Activated CD4-positive, alpha-beta memory T cell treated with anti-CD3 and anti-CD28 coated beads, Interleukin-2, amount 10 ng/mL, durations not matched to agents 7 days and 5 days (primary cell): ENCODE data around the gene RBPJ. TPM values are rescaled to one million over a fixed set of nuclear protein-coding genes. Genes with fewer than 3 reads are reported as not detected.

Experiments used
- CTCF ChIA-PET: fragments of 350-600 bp; sonication (Branson Sonifier 250); formaldehyde crosslinking; loops from one replicate; lab custom pipeline; 2021; ENCODE audit warnings: antibody characterized with exemption, inconsistent platforms; lab: Charles Lee
- POLR2A ChIA-PET: fragments of 350-600 bp; sonication (Branson Sonifier 250); formaldehyde crosslinking; loops from one replicate; lab custom pipeline; 2021; ENCODE audit warnings: antibody characterized with exemption; lab: Charles Lee
- DNase-seq: peaks from one replicate; pipeline ENCODE4 v3.0.0-alpha.2; 2020
- H3K27ac Mint-ChIP-seq: one replicate; pipeline ENCODE4 v1.8.0; 2021; ENCODE audit warnings: mild to moderate bottlenecking, mixed read lengths
- H3K27me3 Mint-ChIP-seq: one replicate; pipeline ENCODE4 v1.8.0; 2021; ENCODE audit warnings: mixed read lengths
- H3K36me3 Mint-ChIP-seq: one replicate; pipeline ENCODE4 v1.8.0; 2021; ENCODE audit warnings: low read depth, mixed read lengths
- H3K4me1 Mint-ChIP-seq: one replicate; pipeline ENCODE4 v1.8.0; 2021; ENCODE audit warnings: mixed read lengths
- H3K4me3 Mint-ChIP-seq: one replicate; pipeline ENCODE4 v1.8.0; 2021; ENCODE audit warnings: mild to moderate bottlenecking, mixed read lengths
- H3K9me3 Mint-ChIP-seq: one replicate; pipeline ENCODE4 v1.8.0; 2021; ENCODE audit warnings: mixed read lengths
- total RNA-seq, 2 experiments: library from RNA; stranded (reverse); gene quantifications; one replicate each; pipeline ENCODE4 v1.2.3, GENCODE V29; 2021

The RBPJ gene
- total RNA-seq, 2 experiments from 2014 or later: 137 to 144 TPM

DNA sequence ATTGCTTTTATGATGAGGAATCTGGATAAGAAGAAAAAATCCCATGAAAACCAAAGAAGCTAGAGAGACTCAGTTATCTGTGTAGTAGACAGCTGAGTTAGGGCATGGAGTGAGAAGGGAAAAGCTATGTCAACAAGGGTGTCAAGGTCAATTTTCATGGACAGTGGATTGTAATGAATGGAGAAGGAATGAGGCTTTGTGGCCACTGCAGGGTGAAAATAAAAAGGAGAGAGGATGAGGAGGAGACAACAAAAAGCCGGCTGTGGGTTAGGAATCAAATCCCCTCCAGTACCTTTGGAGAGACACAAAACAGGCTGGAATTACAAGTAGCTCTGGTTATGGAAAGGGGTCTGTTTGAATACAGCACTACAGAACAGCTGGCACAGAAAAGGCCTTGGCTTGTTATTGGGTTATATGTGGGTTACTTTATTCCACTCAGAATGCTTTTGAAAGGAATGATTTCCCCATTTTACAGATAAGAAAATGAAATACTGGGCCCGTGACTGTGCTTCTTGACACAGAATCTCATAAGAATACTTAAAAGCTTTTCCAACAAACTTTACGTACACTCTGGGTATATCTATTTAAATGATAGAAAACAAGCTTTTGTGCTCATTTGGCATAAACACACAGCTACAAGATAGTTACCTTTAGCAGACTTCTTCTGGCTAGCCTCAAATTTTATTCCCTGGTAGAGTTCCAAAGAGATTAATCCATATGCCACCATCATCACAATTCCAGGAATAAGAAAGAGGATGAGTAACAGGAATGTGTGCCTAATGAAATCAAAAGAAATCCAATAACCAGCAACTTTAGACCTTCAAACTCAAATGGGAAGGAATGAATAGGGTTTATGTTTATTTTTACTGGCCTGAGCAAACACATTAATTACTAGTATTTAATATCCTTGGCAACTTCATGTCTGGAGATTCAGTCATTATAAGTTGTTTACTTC, 162.0 kb downstream of the RBPJ start:
- no peak for DNase-seq
- no peak overlapping the region for H3K27ac Mint-ChIP-seq
- POLR2A ChIA-PET: no interaction called here

DNA sequence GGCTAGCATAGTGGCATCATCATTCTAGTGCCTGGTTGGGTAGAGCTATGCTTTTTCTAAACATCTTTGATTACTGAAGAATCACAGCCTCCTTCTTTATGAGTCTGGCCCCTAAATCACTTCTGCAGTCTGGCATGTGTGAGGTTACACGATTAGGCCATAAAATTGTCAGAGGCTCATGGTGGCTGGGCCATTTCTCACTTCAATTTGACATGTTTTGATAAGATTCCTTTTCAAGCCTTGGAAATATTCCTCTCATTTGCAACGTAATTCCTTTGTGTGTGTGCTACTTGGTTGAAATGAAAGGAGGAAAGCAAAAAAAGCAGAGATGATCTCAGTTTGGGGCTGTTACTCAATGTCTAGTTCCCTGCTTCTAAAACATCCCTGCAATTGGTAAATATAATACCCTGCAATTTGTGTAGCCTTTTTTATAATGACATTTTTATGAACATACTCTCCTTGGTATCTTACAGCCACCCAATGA, 163.3 kb downstream of the RBPJ start:
- H3K36me3 Mint-ChIP-seq: no peaks in the 10 kb centered on the region
- POLR2A ChIA-PET: no interaction called here
- CTCF ChIA-PET: no interaction called here
- H3K27me3 Mint-ChIP-seq: peaks cover 11% of the 10 kb centered on the region
- H3K9me3 Mint-ChIP-seq: no peaks in the 10 kb centered on the region
- H3K4me1 Mint-ChIP-seq: no peaks in the 10 kb centered on the region
- no peak overlapping the region for H3K27ac Mint-ChIP-seq
- no peak for DNase-seq
- no peak overlapping the region for H3K4me3 Mint-ChIP-seq

More for the DNA sequence above, 162.0 kb downstream of the RBPJ start:
- Mint-ChIP-seq H3K4me3 (no peak overlapping the region), H3K4me1 (no peaks in the 10 kb centered on the region), H3K36me3 (no peaks in the 10 kb centered on the region), H3K27me3 (peaks cover 4% of the 10 kb centered on the region), H3K9me3 (no peaks in the 10 kb centered on the region)
- CTCF ChIA-PET: no interaction called here

DNA sequence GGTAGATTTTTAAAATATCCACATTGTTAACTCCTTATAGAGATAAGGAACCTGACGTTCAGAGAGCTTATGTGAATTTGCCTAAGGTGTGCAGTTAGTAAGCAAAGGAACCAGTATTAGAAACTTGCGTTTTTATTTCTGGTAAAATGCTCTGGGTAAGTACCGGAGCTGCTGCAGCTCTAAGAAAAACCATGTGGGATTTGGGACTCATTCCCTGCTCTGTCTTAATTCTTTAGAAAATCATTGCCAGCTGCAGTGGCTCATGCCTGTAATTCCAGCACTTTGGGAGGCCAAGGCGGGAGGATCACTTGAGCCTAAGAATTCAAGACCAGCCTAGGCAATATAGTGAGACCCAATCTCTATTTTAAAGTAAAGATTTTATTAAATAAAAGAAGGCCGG, 163.7 kb downstream of the RBPJ start:
- Mint-ChIP-seq H3K4me3 (no peak overlapping the region), H3K36me3 (no peaks in the 10 kb centered on the region), H3K9me3 (no peaks in the 10 kb centered on the region), H3K27me3 (peaks cover 11% of the 10 kb centered on the region), H3K27ac (no peak overlapping the region), H3K4me1 (no peaks in the 10 kb centered on the region)
- ChIA-PET POLR2A (no interaction called here), CTCF (no interaction called here)
- DNase-seq: no peak

Other genes with a start within 250 kb of the RBPJ start
- not detected for gene CCKAR, start 169.5 kb downstream of the RBPJ start, total RNA-seq